DMS53 treated with DMSO at 0.1 percent for 48 hours (cell line): Measurements from ENCODE around the gene TOMM20.
A peak's percentile ranks its signal among the peaks of the same experiment; 100 is the strongest.

ENCODE experiments used
- DNase-seq: peaks from one replicate; lab custom pipeline; 2025; ENCODE audit not compliant: unreplicated experiment; lab: John Stamatoyannopoulos, UW

TOMM20 gene

GRCh38 chr1:235068158-235069121 is 60.2 kb downstream of the TOMM20 start:
- DNase-seq: no peak

- peak; percentile 88 for DNase-seq
Measured at GRCh38 chr1:235067396-235068157, 61.1 kb downstream of the TOMM20 start.

GRCh38 chr1:235063068-235063765 is 65.4 kb downstream of the TOMM20 start:
- DNase-seq: no peak

- peak; percentile 15 for DNase-seq
Measured at GRCh38 chr1:235060607-235061470, 67.8 kb downstream of the TOMM20 start.
